Stimulated activated CD4-positive, alpha-beta T cell treated with anti-CD3 and anti-CD28 coated beads, Interleukin-15, amount 100 ng/mL, for 48 hours (primary cell): ENCODE data around the gene SEPTIN11.

Experiments
- DNase-seq, 2 donors: peaks; one replicate each; pipeline ENCODE4 v3.0.0-alpha.2; 2020; ENCODE audit warnings: low read depth in 2 of 2

Gene SEPTIN11

DNA sequence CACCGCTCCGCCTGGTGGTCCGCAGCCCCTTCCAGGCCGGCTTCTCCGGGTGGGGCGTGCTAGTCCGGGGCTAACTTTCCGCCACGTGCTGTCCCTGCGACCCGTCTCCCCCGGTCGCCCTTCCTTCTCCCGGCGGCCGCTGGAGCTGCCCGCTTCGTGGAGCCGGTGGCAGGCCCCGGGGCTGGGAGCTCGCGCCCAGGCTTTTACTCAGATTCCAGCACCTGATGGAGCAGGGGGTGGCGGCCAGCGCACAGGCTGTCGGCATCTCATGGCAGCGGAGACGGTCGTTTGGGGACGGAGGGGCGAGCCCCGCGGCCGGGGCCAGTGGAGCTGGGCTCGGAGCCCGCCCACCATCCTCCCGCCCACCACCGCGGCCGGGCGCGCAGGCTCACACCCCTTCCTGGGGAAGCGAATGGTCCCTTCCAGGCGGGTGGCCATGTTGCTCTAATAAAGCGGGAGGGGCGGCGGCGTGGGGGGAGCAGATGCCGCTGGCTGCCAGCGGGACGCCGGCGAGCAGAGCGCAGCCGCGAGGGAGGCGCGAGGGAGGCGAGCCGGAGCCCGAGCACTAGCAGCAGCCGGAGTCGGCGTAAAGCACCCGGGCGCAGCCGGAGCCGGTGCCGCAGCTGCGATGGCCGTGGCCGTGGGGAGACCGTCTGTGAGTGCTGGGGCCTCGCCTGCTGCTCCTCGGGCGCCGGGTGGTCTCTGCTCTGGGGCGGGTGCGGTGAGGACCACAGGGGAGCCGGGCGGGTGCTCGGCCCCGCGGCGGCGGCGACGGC, at the start of gene SEPTIN11:
TSS of gene SEPTIN11 (plus strand) at position 477 of the 776 bp plus-strand sequence. CDS start at position 629, 152 bp downstream.
- DNase-seq: peak; percentile 54 to 65

DNA sequence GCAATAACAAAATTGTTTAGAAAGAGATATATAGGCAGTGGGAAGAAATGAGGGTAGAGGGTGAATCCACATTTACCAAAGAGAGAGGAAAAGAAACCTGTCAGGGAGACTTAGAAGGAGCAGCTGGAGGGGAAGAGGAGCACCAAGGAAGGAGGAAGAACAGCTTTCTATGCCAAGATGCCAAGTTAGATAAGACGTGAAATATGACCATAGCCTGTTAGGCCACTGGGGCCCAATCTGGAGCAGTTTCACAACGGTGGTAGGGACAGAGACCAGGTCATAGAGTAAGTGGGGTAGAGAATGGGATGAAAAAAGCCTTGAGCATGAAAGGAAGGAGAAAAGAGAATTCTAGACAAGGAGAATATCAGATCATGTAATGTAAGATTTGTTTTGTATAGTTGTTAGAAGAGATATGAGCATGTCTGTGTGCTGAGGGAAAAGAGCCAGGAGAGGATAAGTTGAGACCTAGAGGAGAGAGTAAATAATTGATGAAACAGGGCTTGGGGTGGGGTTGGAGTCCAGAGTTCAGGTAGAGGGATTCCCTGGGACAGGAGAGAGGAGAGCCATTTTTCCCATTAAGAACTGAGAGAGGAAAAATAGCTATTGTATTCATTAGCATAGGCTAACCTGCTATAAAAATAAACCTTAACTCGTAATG, 47.2 kb upstream of the SEPTIN11 start:
- DNase-seq: no peak

DNA sequence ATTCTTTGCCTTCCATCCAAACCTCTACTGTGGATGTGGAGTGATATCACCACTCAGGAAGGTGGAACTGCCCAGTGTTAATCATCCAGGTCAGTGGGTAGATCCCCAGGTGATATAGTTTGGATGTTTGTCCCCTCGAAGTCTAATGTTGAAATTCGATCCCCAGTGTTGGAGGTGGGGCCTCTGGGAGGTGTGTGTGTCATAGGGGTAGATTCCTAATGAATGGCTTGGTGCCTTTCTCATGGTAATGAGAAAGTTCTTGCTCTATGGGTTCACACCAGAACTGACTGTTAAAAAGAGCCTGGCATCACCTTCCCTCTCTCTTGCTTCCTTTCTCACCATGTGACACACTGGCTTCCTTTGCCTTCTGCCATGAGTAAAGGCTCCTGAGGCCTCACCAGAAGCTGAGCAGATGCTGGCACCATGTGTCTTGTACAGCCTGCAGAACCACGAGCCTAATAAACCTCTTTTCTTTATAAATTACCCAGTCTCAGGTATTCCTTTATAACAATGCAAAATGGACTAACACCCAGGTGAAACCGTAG, 44.8 kb upstream of the SEPTIN11 start:
- no peak for DNase-seq

DNA sequence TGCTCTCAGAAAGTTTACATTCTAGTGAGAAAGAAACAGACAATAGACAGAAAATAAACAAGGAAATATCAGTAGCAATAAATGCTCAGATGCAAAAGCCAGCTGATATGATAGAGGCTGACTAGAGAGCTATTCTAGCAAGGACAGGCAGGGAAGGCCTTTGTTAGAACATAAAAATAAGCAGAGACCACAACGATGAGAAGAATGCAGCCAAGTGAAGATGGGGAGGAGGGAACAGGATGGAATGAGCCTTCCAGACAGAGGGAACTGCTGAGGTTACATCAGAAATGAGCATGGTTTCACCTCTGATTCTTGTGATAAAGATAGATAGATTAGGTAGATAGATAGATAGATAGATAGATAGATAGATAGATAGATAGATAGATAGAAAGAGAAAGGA, 44.0 kb upstream of the SEPTIN11 start:
- DNase-seq: no peak

DNA sequence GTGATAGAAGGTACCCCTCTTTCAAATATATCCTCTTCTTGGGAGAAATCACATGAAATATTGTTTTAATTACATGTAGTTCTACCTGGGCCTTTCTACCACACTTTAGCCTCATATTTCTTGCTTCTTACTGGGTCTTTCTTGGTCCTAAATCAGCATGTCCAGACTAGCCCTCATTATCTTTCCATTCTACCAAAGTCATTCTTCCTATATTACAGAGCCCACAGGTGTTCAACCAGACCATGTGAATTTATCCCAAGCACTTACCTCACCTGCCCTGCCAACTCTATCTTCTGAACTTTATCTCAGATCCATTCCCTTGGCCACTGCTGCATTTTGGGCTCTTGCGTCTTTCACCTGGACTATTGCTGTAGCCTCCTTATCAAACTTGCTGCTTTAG, 39.8 kb upstream of the SEPTIN11 start:
- no peak for DNase-seq

DNA sequence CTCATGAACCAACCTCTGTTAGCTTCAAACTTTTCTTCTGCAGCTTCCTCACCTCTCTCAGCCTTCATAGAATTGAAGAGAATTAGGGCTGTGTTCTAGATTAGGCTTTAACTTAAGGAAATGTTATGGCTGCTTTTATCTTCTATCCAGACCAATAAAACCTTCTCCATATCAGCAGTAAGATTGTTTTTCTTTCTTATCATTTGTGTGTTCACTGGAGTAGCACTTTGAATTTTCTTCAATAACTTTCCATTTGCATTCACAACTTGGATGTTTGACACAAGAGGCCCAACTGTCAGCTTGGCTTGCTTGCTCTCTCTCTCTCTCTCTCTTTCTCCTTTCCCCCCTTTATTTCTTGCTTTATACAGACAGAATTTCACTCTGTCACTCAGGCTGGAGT, 28.8 kb upstream of the SEPTIN11 start:
- DNase-seq: no peak

DNA sequence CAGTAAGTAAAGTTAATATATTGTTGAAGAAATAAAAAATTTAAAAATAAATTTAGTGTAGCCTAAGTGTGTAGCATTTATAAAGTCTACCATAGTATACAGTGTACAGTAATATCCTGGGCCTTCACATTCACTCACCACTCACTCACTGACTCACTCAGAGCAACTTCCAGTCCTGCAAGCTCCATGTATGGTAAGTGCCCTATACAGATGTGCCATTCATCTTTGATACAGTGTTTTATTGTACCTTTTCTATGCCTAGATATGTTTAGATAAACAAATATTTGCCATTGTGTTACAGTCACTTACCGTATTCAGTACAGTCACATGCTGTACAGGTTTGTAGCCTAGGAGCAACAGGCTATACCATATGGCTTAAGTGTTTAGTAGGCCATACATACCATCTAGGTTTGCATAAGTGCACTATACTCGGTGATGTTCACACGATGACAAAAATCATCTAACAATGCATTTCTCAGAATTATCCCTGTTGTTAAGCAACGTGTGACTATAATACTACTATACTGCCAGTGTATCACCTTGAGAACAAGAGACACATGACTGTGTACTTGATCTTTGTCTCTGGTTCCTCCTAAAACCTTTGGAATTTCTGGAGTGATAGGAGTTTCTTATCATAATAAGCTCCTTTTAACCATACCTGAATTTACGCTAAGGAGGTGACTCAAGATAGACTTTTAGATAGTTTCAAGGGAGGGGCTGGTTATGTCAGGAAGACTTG, 25.8 kb upstream of the SEPTIN11 start:
- no peak for DNase-seq

DNA sequence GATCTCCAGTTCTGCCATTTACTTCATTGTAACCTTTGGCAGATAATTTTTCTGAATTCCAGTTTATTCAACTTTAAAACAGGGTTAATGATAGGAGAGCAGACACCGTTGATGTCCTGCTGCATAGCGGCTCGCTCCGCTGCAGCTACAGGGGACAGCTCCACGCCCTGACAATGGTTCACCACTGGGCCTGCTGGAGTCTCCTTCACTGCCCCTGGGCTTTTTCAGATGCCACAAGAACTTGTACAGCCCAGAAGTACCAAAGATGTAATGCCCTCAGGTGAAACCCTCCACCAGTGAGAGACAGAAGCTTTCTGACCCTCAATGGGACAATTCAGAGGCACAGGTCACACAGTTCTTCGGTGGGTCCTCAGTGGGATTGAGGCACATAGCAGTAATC, 22.7 kb upstream of the SEPTIN11 start:
- no peak for DNase-seq

DNA sequence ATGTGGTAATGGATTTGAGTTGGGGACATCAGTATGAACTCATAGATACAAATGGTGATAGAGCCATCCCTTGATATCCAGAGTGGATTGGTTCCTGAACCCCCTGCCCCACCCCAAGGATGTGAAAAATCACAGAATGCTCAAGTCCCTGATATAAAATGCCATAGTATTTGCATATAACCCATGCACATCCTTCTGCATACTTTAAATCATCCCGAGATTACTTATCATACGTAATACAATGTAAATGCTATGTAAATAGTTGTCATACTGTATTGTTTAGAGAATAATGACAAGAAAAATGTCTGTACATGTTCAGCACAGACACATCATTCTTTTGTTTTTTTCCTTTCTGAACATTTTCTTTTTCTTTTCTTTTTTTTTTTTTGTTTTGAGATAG, 18.9 kb upstream of the SEPTIN11 start:
- no peak for DNase-seq

DNA sequence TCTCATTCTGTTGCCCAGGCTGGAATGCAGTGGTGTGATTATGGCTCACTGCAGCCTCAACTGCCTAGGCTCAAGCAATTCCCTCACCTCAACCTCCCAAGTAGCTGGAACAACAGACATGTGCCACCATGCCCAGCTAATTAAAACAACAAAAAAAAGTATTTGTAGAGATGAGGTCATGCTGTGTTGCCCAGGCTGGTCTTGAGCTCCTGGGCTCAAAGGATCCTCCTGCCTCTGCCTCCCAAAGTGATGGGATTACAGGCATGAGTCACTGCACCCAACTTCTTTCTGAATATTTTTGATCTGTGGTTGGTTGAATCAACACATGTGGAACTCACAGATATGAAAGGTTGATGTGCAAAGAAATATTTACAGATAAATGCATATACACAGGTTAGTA, 18.5 kb upstream of the SEPTIN11 start:
- no peak for DNase-seq

DNA sequence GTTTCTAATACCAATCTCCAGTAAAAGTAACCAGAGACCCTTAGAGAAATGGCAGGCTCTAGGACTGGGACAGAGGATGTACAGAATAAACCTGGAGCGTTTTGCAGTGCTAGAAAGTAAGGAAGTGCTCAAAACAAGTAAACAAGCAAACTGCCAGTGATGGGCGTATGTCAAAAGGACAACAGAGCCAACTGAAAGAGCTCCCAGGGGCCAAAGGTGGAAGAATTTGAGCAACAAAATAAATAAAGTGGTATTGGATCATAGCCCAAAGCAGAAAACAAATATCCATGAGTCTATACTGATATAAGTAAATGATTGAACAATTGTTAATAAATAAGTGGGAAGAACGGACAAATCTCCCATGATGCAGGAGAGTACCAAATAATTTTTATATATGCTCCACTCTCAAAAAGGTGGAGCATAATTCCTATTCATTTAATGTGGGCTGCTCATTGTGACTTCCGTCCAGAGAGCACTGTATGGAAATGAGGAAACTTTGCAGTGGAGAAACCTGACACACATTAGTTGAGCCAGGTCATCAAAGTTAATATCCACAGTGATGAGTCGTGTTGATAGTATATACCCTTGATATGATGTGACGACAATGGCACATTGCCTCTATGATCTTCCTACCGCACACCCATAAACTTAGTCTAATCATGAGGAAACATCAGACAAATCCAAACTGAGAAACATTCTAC, 17.8 kb upstream of the SEPTIN11 start:
- DNase-seq: no peak

DNA sequence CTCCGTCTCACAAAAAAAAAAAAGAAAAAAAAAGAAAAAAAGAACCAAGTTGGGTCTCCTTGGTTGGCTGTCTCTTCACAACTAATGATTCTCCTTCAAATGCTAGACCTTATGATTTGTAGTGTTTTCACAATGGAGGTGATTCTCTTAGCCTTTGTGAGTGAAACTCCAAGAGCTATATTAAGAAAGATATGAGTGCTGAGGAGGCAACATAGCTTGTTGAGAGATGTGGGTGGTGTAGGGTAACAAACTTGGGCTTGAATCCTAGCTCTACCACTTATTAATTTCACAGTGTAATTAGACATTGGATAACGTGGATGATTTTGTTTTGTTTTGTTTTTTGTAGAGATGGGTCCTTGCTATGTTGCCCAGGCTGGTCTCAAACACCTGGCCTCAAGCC, 10.4 kb upstream of the SEPTIN11 start:
- DNase-seq: no peak

DNA sequence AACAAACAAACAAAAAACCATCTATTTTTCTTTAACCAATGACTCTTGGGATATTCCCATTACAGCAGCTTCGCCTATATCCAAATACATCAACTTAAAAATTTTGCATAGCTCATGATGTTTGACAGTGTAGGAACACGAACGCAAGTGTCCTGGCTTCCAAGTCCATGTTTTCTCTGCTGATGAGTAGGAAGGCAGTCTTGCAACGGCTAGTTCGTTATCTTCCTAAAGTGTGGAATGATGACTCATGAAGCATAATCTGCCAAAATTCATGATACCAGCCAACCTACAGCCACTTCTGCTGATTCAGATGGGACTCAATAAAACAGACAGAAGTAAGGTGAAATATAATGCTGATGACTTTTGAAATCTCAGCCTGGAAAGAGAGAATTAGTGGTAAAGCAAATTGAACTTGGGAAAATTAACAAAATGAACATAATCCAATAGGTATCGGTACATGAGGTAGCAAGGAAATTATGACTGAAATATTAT, 6.4 kb upstream of the SEPTIN11 start:
- no peak for DNase-seq

DNA sequence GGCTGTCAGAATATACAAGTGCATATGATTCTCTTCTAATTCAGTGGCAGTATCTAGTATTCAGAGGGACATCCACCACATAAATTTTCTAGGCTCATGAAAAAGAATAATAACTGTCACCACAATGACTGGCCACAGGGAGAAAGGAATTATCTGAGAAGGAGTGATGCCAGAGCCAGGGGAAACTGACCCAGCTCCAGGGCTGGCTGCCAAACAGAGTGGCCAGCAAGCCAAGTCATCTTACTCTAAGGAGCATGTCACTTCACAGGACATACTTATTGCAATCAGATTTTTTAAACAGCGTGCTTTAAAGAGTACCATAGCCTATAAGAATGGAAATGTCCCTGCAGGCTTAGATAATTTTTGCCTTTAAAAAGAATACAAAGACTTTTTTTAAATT, 5.8 kb upstream of the SEPTIN11 start:
- DNase-seq: no peak

DNA sequence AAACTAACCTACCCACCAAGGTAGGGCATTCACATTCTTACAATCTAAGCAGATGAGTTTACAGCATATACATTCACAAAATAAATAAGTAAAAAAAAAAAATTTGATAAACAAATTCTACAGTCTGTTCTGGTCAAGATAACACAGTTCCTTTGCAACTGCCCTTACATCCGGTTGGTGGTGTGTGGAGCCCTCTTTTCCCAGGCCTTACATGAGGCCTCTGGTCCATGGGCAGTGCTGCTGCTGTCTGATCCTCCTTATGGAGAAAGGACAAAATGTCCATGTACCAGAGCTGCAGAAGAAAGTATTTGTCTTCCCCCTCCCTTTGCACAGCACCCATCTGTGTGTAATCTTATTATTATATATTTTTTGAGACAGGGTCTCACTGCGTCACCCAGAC, 2.2 kb upstream of the SEPTIN11 start:
- DNase-seq: no peak

DNA sequence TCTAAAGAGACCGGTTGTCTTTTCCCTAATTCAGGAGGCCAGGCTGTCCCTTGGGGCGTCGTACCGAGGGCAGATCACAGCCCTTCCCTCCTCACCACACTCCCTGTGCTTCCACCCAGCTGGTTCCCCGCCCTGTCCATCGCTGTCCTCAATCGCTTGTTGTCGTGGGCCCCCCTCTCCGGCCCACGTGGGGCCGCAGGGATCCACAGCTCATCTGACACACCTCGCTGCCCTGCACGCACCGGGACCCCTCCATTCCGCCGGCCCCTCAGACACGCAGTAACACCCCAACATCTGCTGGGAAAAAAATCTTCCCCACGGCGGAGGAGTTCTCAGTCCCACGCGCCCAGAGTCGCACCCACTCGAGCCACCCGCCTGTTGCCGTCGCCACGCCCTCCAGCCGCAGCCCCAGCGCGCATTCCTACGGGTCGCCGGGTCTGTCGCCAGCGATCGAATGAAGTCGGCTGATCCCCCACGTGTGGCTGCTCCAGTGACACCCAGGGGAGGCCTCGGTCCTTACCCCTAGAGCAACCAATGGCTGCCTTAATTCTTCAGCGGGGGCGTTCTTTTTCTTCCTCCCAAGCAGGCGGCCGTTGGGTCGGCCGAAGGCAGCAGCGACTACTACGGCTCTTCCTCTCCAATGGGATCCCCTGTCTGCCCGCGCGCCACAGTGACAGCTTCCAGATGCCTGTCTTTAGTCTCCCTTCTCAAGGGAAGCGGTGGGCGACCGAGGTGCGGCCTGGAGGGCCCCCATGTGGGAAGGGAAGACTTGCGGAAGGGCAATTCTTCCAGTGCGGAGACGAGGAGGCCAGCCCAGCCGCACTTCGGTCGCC, 893 bp upstream of the SEPTIN11 start:
- peak; percentile 22 to 39 for DNase-seq

DNA sequence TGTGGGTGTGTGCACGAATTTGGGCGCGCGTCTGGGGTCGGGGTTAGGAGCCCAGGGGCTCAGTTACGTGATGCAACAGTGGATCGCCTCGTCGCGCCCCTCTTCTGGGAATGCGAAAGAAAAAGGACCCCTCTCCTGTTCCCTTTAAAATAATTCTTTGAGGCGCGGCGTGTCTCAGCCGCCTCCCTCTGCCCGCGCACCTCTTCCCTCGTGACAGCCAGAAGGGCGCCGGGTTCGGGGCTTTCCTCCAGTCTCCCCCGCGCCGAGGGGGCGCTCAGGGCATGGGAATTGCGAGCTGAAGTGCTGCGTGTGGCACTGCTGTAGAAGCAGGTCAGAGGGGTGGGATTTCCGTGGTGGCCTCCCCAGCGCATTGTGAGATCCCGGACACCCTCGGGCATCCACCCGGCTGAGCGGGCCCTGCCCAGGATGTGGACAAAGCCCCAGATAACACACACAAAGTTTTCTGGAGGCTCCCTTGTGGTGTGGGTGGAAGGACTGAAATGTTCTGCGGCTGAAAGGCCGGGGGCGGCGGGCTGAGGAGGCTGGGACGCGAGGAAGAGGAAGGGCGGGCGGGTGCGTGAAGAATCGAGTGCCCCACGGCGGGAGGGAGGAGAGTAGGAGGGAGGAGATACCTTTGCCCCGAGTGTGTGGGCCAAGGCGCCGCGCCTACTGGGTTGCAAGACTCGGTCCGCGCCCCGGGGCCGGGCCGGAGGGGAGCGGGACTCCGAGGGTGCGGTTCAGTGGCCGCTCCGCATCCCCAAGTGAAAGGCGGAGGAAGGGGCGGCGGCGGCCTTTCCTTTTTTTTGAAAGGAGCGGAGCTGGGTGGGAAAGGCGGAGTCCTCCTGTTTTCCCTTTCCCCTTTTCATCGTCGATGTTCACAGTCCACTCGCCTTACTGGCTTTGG, 752 bp downstream of the SEPTIN11 start:
- peak in 1 of 2 donors; percentile 25 for DNase-seq

DNA sequence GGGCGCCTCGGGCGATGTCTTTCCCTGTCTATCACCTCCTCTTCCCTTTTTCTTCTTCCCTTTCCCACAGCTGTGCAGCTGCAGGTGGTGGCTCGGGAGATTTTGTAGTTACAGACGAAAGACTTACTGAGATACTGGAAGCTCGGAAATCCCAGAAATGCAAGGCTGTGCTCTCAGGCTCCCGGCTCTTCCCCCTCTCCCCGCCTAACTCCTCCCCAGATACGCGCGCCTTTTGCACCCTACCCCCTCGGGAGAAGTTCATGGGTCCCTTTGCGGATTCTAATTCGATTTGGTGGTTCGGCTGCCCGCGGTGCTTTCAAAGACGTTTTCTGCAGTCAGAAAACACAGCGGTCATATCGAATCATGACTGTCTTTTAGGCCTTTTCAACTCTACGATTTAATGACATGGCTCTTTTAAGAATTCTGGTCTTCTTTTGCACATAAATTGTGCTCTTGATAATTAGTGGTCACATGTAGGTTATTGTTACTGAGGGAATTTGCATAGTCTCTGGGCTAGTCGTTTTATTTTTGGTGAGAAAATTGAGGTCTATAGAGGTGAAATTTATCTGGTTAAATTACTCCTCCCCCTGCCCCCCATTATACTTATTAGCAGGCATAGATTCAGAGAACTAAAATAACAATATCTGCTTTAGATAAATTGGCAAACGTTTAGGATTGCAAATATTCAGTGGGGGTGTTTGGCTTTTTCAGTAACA, 1.6 kb downstream of the SEPTIN11 start:
- no peak for DNase-seq

DNA sequence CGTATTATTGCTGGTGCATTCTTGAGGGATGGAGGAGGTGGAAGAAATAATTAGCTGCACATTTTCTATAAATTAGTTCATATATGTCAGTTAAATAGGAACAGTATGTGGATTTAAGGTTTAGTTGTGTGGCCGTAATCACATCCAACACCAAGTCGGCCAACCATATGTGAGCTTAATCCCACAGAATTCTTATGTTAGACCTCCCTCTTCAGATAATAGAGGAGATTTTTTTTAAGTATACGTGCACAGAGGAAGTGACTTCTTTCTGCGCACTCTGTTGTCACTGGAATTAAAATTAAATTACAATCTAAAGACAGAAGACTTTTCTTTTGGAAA, 2.1 kb downstream of the SEPTIN11 start:
- no peak for DNase-seq
